IMR-90 (cell line): ENCODE measurements around the gene ICAM5. TPM values are rescaled to one million over a fixed set of nuclear protein-coding genes. Genes with fewer than 3 reads are reported as not detected.

Experiments
- ATAC-seq: fragments of 200-7000 bp; cut with Tn5 transposase; 2 replicates; pipeline ENCODE4 v1.9.1; 2020; ENCODE audit warnings: low read depth, mild to moderate bottlenecking, moderate library complexity
- BruUV-seq: library from RNA; stranded (reverse); fragments of 400-500 nt; replicated peaks from 2 replicates; lab custom pipeline; 2021; lab: Mats Ljungman, UMichigan
- CTCF ChIA-PET: fragments of 300-600 bp; formaldehyde crosslinking; extraction: SDS; loops from one replicate; lab custom pipeline; 2021; ENCODE audit warnings: antibody characterized with exemption; lab: Yijun Ruan, JAX
- POLR2A ChIA-PET: fragments of 300-600 bp; sonication (Branson Sonifier 250); formaldehyde crosslinking; loops from one replicate; lab custom pipeline; 2022; ENCODE audit warnings: antibody characterized with exemption; ENCODE audit not compliant: unreplicated experiment; lab: Charles Lee
- DNase-seq: peaks from one replicate; pipeline ENCODE4 v3.0.0; 2013
- H2AFZ ChIP-seq: replicated peaks from 2 replicates; pipeline ENCODE3; 2013; ENCODE audit warnings: low read length, mild to moderate bottlenecking; ENCODE audit not compliant: poor library complexity
- H2AK5ac ChIP-seq: 2 replicates; pipeline ENCODE4 v1.6.1; 2013; ENCODE audit warnings: low read depth, low read length, inconsistent platforms
- H2AK9ac ChIP-seq: replicated peaks from 2 replicates; pipeline ENCODE3; 2013; ENCODE audit warnings: mild to moderate bottlenecking, low read depth, low read length, moderate library complexity; ENCODE audit not compliant: poor library complexity
- H2BK120ac ChIP-seq: 2 replicates; pipeline ENCODE4 v1.6.1; 2013; ENCODE audit warnings: low read depth, low read length, inconsistent platforms
- H2BK15ac ChIP-seq: 3 replicates; pipeline ENCODE4 v1.6.1; 2013; ENCODE audit warnings: low read depth, low read length, inconsistent platforms
- H2BK20ac ChIP-seq: 2 replicates; pipeline ENCODE4 v1.6.1; 2013; ENCODE audit warnings: low read depth, mild to moderate bottlenecking, inconsistent platforms, low read length, moderate library complexity
- H2BK5ac ChIP-seq: 2 replicates; pipeline ENCODE4 v1.6.1; 2013; ENCODE audit warnings: mild to moderate bottlenecking, low read depth, low read length, inconsistent platforms; ENCODE audit not compliant: poor library complexity, severe bottlenecking
- H3K14ac ChIP-seq: replicated peaks from 2 replicates; pipeline ENCODE4 v1.6.1; 2013; ENCODE audit warnings: low read depth, low read length, inconsistent platforms
- H3K18ac ChIP-seq: 2 replicates; pipeline ENCODE4 v1.6.1; 2013; ENCODE audit warnings: low read depth, low read length, control low read depth
- H3K23ac ChIP-seq: 2 replicates; pipeline ENCODE4 v1.6.1; 2013; ENCODE audit warnings: low read depth, low read length, inconsistent platforms
- H3K27ac ChIP-seq: 2 replicates; pipeline ENCODE4 v1.5.1; 2013; ENCODE audit warnings: mild to moderate bottlenecking, control low read depth, low read length; ENCODE audit not compliant: insufficient read depth
- H3K27me3 ChIP-seq: 2 replicates; pipeline ENCODE4 v1.6.1; 2013; ENCODE audit warnings: low read length; ENCODE audit not compliant: control insufficient read depth, insufficient read depth
- H3K36me3 ChIP-seq: 2 replicates; pipeline ENCODE4 v1.6.1; 2013; ENCODE audit warnings: low read length, mixed read lengths; ENCODE audit not compliant: control insufficient read depth, insufficient read depth
- H3K4ac ChIP-seq: 2 replicates; pipeline ENCODE4 v1.6.1; 2013; ENCODE audit warnings: low read depth, low read length, inconsistent platforms
- H3K4me1 ChIP-seq: 2 replicates; pipeline ENCODE4 v1.6.1; 2013; ENCODE audit warnings: low read length, mixed read lengths; ENCODE audit not compliant: control insufficient read depth, insufficient read depth
- H3K4me2 ChIP-seq: 2 replicates; pipeline ENCODE4 v1.6.1; 2013; ENCODE audit warnings: low read depth, mild to moderate bottlenecking, control low read depth, low read length, moderate library complexity
- H3K4me3 ChIP-seq: 2 replicates; pipeline ENCODE4 v1.5.1; 2013; ENCODE audit warnings: low read depth, mild to moderate bottlenecking, control low read depth, low read length, moderate library complexity; ENCODE audit not compliant: insufficient read depth
- H3K56ac ChIP-seq: 2 replicates; pipeline ENCODE4 v1.6.1; 2013; ENCODE audit warnings: low read length, inconsistent platforms; ENCODE audit not compliant: insufficient read depth; ENCODE audit errors: extremely low read depth
- H3K79me1 ChIP-seq, 2 experiments: 2 replicates each; pipeline ENCODE4 v1.6.1; 2013; ENCODE audit warnings: low read length in 2 of 2, inconsistent platforms in 1 of 2, low read depth in 1 of 2
- H3K9ac ChIP-seq: 2 replicates; pipeline ENCODE4 v1.6.1; 2013; ENCODE audit warnings: low read depth, low read length, control low read depth
- H3K9me1 ChIP-seq: 2 replicates; pipeline ENCODE4 v1.6.1; 2013; ENCODE audit warnings: low read length, inconsistent platforms; ENCODE audit not compliant: insufficient read depth
- H3K9me3 ChIP-seq: 2 replicates; pipeline ENCODE4 v1.6.1; 2013; ENCODE audit warnings: low read length; ENCODE audit not compliant: control insufficient read depth, insufficient read depth
- H4K20me1 ChIP-seq: 2 replicates; pipeline ENCODE4 v1.6.1; 2013; ENCODE audit warnings: low read length, inconsistent platforms; ENCODE audit not compliant: insufficient read depth
- H4K5ac ChIP-seq: 2 replicates; pipeline ENCODE4 v1.6.1; 2013; ENCODE audit warnings: mild to moderate bottlenecking, low read depth, low read length, control low read depth
- H4K8ac ChIP-seq, 2 experiments: 2 replicates each; pipeline ENCODE4 v1.6.1; 2013; ENCODE audit warnings: low read depth in 2 of 2, low read length in 2 of 2, control low read depth in 1 of 2, inconsistent platforms in 1 of 2
- H4K91ac ChIP-seq: 2 replicates; pipeline ENCODE4 v1.6.1; 2013; ENCODE audit warnings: low read depth, low read length, inconsistent platforms; ENCODE audit not compliant: insufficient read depth
- BHLHE40 ChIP-seq: fragments of 150-350 bp; IDR thresholded peaks from 2 replicates; pipeline ENCODE4 v1.6.1; 2016; ENCODE audit warnings: mild to moderate bottlenecking, low read depth, low read length
- CEBPB ChIP-seq: IDR thresholded peaks from 2 replicates; pipeline ENCODE4 v1.6.1; 2012; ENCODE audit warnings: low read depth, low read length, improper control_type of control experiment
- CHD1 ChIP-seq: IDR thresholded peaks from 2 replicates; pipeline ENCODE4 v1.6.1; 2012; ENCODE audit warnings: low read depth, low read length, improper control_type of control experiment
- FOS ChIP-seq: fragments of 150-350 bp; IDR thresholded peaks from 2 replicates; pipeline ENCODE4 v1.6.1; 2016; ENCODE audit warnings: low read depth, low read length
- MAFK ChIP-seq: IDR thresholded peaks from 2 replicates; pipeline ENCODE4 v1.6.1; 2012; ENCODE audit warnings: low read depth, low read length, improper control_type of control experiment
- MAZ ChIP-seq: IDR thresholded peaks from 2 replicates; pipeline ENCODE4 v1.6.1; 2012; ENCODE audit warnings: low read depth, mild to moderate bottlenecking, low read length, improper control_type of control experiment, moderate library complexity, borderline replicate concordance
- MXI1 ChIP-seq: IDR thresholded peaks from 2 replicates; pipeline ENCODE4 v1.6.1; 2012; ENCODE audit warnings: low read depth, mild to moderate bottlenecking, low read length, moderate library complexity, borderline replicate concordance
- NFE2L2 ChIP-seq: fragments of 150-350 bp; IDR thresholded peaks from 2 replicates; pipeline ENCODE4 v1.6.1; 2016; ENCODE audit warnings: low read depth, mild to moderate bottlenecking, low read length
- POLR2A ChIP-seq: IDR thresholded peaks from 2 replicates; pipeline ENCODE4 v1.6.1; 2012; ENCODE audit warnings: mild to moderate bottlenecking, low read depth, low read length
- RAD21 ChIP-seq: IDR thresholded peaks from 2 replicates; pipeline ENCODE4 v1.6.1; 2012; ENCODE audit warnings: low read length, improper control_type of control experiment
- WGBS, 2 experiments: methylation state at CpG; one replicate each; pipeline versions ENCODE4 v1.1.5 to v1.1.7; 2013; ENCODE audit warnings: missing lambda C conversion rate in 2 of 2; ENCODE audit not compliant: insufficient read length in 1 of 2; ENCODE audit errors: extremely low coverage in 2 of 2; 5-methylcytosine and 5-hydroxymethylcytosine counted together
- dilution Hi-C: fragments of 300-500 bp; cut with HindIII; formaldehyde crosslinking; loops from one replicate; pipeline ENCODE4 v1.14.3; 2018; ENCODE audit warnings: low sequenced_read_pairs; ENCODE audit not compliant: unreplicated experiment
- in situ Hi-C: fragments of 300-500 bp; cut with MboI; formaldehyde crosslinking; loops from 3 replicates; pipeline ENCODE4 v1.14.3; 2019; ENCODE audit warnings: low sequenced_read_pairs, inconsistent platforms, mixed read lengths
- intact Hi-C: fragments of 100-400 bp; cut with micrococcal nuclease; formaldehyde crosslinking; loops from 2 replicates; pipeline ENCODE4 v1.10.0; 2022
- polyA plus RNA-seq, 3 experiments: library from polyadenylated mRNA; depleted of rRNA; stranded (reverse); fragments of >200 nt; gene quantifications; 2 replicates each; pipeline ENCODE4 v1.2.3, GENCODE V29; 2012; ENCODE audit warnings: low replicate concordance in 1 of 3
- total RNA-seq: library from RNA; depleted of rRNA; stranded (reverse); fragments of >200 nt; gene quantifications from 2 replicates; pipeline ENCODE4 v1.2.3, GENCODE V29; 2012
- TF ChIP-seq, protein P1 (sequence below): conservative IDR thresholded peaks from 2 replicates; pipeline ENCODE4 v1.5.1; 2012; ENCODE audit warnings: mild to moderate bottlenecking, low read depth, low read length, improper control_type of control experiment
- TF ChIP-seq, protein P2 (sequence below): fragments of 150-350 bp; IDR thresholded peaks from 2 replicates; pipeline ENCODE4 v1.6.1; 2016; ENCODE audit warnings: low read depth, mild to moderate bottlenecking, low read length, moderate library complexity, borderline replicate concordance

Gene ICAM5
- total and polyA plus RNA-seq, 2 of the 4 experiments (the other 2 are of a cell fraction), result 3.0 to 23.9 TPM

DNA sequence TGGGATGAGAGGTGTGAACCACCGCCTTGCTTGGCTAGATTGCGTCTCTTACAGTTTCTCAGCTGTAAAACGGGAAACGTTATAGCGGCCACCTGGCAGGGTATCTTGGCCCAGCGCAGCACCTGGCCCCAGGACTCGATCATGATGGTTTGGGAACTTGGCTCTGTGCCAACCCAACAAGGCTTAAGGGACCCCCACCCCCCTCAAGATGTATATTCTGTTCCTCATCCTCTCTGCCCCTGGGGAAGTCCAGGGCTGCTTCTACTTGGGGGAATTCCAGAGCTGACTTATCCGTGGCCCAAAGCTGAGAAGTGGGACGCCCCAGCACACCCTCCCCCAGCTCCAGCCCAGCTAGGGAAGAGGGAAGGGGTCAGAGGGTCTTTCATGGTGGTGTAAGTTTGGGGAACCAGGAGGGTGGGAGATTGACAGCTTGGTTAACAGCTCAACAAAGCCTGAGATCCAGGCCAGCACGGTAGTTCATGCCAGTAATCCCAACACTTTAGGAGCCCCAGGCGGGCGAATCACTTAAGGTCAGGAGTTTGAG, 18.1 kb upstream of the ICAM5 start (continued):
- TF ChIP-seq MAZ, result no peak

DNA sequence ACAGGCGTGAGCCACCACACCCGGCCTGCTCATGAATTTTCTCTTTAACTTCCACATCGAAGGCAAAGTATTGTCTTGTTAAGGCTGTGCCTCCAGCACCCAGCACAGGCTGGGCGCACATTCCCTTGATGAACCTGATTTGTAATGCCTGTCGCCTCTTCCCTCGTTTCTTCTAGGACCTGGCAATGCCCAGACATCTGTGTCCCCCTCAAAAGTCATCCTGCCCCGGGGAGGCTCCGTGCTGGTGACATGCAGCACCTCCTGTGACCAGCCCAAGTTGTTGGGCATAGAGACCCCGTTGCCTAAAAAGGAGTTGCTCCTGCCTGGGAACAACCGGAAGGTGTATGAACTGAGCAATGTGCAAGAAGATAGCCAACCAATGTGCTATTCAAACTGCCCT, 15.2 kb upstream of the ICAM5 start:
- no peak overlapping the region for H3K4me3 ChIP-seq
- ATAC-seq (no peak), DNase-seq (no peak)
- no peaks in the 10 kb centered on the region for H3K36me3 ChIP-seq
- no peak overlapping the region for H3K23ac ChIP-seq
- H3K56ac ChIP-seq, result no peak overlapping the region
- H4K20me1 ChIP-seq, result no peaks in the 10 kb centered on the region
- H3K9me1 ChIP-seq, result 0 out of 2 replicates have a peak, but pooled peaks cover 5% of the 10 kb centered on the region
- peaks cover 8% of the 10 kb centered on the region for H3K4me1 ChIP-seq
- no peak overlapping the region for H2BK15ac ChIP-seq
- H3K9me3 ChIP-seq, result no peaks in the 10 kb centered on the region
- 0 out of 4 replicates have a peak, but pooled peaks cover 0 to 6% of the 10 kb centered on the region in 2 experiments for H3K79me1 ChIP-seq
- H2AFZ ChIP-seq, result no peak overlapping the region
- H4K8ac ChIP-seq, result no peak overlapping the region
- POLR2A ChIA-PET, result interaction anchor here (0.6 kb wide), 1 partner anchor 17 kb away, joined by 4 read pairs; no protein-coding TSS in a partner anchor
- no peak overlapping the region for H2AK5ac ChIP-seq
- no peak overlapping the region for H2AK9ac ChIP-seq
- H3K27ac ChIP-seq, result no peak overlapping the region
- WGBS, 2 experiments, result 90% methylated on average over 7 of the region's 10 CpGs; no CpG with 5 or more reads in 1 of the 2 experiments
- no peak overlapping the region for H2BK20ac ChIP-seq
- no peak overlapping the region for H3K18ac ChIP-seq
- intact Hi-C loops (no loop called here), dilution Hi-C loops (no loop called here), in situ Hi-C loops (no loop called here)
- H2BK5ac ChIP-seq, result no peak overlapping the region
- H2BK120ac ChIP-seq, result no peak overlapping the region
- no peak overlapping the region for H4K5ac ChIP-seq
- CTCF ChIA-PET, result no interaction called here
- no peak overlapping the region for H3K4ac ChIP-seq
- H4K91ac ChIP-seq, result no peak overlapping the region
- H3K9ac ChIP-seq, result no peak overlapping the region
- TF ChIP-seq MAFK (no peak), MXI1 (no peak), RAD21 (no peak), NFE2L2 (no peak), FOS (no peak), CEBPB (no peak), POLR2A (no peak), MAZ (no peak), BHLHE40 (no peak), CHD1 (no peak)
- TF ChIP-seq, protein P1, sequence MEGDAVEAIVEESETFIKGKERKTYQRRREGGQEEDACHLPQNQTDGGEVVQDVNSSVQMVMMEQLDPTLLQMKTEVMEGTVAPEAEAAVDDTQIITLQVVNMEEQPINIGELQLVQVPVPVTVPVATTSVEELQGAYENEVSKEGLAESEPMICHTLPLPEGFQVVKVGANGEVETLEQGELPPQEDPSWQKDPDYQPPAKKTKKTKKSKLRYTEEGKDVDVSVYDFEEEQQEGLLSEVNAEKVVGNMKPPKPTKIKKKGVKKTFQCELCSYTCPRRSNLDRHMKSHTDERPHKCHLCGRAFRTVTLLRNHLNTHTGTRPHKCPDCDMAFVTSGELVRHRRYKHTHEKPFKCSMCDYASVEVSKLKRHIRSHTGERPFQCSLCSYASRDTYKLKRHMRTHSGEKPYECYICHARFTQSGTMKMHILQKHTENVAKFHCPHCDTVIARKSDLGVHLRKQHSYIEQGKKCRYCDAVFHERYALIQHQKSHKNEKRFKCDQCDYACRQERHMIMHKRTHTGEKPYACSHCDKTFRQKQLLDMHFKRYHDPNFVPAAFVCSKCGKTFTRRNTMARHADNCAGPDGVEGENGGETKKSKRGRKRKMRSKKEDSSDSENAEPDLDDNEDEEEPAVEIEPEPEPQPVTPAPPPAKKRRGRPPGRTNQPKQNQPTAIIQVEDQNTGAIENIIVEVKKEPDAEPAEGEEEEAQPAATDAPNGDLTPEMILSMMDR, result no peak
- TF ChIP-seq, protein P2, sequence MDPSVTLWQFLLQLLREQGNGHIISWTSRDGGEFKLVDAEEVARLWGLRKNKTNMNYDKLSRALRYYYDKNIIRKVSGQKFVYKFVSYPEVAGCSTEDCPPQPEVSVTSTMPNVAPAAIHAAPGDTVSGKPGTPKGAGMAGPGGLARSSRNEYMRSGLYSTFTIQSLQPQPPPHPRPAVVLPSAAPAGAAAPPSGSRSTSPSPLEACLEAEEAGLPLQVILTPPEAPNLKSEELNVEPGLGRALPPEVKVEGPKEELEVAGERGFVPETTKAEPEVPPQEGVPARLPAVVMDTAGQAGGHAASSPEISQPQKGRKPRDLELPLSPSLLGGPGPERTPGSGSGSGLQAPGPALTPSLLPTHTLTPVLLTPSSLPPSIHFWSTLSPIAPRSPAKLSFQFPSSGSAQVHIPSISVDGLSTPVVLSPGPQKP, result no peak
- no peaks in the 10 kb centered on the region; the same call in 1 of the 2 replicates for H3K27me3 ChIP-seq
- H3K14ac ChIP-seq, result no peak overlapping the region
- no peak overlapping the region for H3K4me2 ChIP-seq
- no TSS peak for BruUV-seq
